Measurements from ENCODE around the gene MRPL48. TPM values are rescaled to one million over a fixed set of nuclear protein-coding genes. Genes with fewer than 3 reads are reported as not detected.

MRPL48 gene
- total and polyA plus RNA-seq, 10 donors, result 10.7 to 46.6 (median 25.3) TPM

DNA sequence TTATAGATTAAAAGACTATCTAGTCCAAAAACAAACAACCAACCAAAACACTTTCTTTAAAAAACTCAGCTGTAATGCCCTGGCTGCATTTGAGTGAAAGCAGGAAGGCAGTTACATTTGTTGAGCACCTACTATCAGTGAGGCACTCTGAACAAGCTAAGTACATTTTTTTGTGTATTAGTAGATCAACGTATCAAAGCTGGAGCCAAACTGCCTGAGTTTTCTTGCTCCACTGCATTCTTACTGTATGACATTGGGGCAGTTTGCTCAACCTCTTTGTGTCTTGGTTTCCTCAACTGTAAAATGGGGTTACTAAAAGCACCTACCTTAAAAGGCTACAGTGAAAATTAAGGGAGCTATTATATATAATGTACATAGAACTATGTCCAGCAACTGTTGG is 67.0 kb downstream of the MRPL48 start:
- Histone ChIP-seq H3K4me3 (no peak overlapping the region), H3K27me3 (replicated peaks in 1 of 7) (no peaks in the 10 kb centered on the region), H3K27ac (no peak overlapping the region), H3K9me3 (no peaks in the 10 kb centered on the region), H3K4me1 (no peaks in the 10 kb centered on the region), H3K36me3 (peaks cover 0 to 33% (median 8%) of the 10 kb centered on the region in 6 donors)
- intact Hi-C loops (cut with DNase I; ENCODE audit: low total_unique reads), result no loop called here
- no peak for DNase-seq
- 88 to 100% (median 92%) methylated on average over 1 of the region's 1 CpG for WGBS, 5 donors
- TF ChIP-seq POLR2AphosphoS5 (IDR thresholded peaks at IDR 0.05), result no peak
- no peak for TF ChIP-seq POLR2A (IDR thresholded peaks at IDR 0.05)
- no peak for TF ChIP-seq CTCF (IDR thresholded peaks at IDR 0.05 in 8 of 11, conservative IDR thresholded peaks at IDR 0.05 in 3 of 11)

DNA sequence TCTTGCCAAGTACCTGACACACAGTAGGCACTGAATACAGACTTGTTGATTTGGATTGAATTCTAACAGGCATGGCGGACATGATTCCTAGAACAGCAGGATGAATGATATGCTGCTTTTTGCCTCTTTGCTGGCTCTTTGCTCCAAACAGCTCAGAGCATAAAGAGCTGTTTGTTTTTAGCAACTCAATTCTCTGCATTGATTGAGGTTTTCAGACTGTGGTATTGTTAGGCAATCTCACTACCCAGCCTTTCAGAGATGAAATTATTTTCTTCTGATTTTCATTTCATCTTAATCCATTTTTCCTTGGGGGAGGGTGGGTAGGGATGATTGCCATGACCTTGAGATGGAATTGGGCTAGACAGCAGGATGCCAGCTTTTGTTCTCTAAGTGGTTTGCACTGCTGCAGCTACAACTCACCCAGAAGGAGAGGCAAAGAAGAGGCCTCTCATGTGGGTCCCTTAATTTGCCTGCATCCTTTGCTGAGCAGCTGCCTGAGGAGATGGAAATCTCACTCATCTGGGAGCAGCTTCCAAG is 68.4 kb downstream of the MRPL48 start:
- Histone ChIP-seq H3K4me1 (no peaks in the 10 kb centered on the region), H3K27ac (no peak overlapping the region), H3K36me3 (peaks cover 0 to 33% (median 12%) of the 10 kb centered on the region in 6 donors), H3K4me3 (no peak overlapping the region), H3K27me3 (replicated peaks in 1 of 7) (no peaks in the 10 kb centered on the region), H3K9me3 (no peaks in the 10 kb centered on the region)
- DNase-seq, result no peak
- TF ChIP-seq POLR2AphosphoS5 (IDR thresholded peaks at IDR 0.05) (no peak), POLR2A (IDR thresholded peaks at IDR 0.05) (no peak), CTCF (IDR thresholded peaks at IDR 0.05 in 8 of 11, conservative IDR thresholded peaks at IDR 0.05 in 3 of 11) (no peak)
- 91 to 100% (median 95%) methylated on average over 1 of the region's 1 CpG for WGBS, 5 donors
- intact Hi-C loops (cut with DNase I; ENCODE audit: low total_unique reads), result no loop called here

DNA sequence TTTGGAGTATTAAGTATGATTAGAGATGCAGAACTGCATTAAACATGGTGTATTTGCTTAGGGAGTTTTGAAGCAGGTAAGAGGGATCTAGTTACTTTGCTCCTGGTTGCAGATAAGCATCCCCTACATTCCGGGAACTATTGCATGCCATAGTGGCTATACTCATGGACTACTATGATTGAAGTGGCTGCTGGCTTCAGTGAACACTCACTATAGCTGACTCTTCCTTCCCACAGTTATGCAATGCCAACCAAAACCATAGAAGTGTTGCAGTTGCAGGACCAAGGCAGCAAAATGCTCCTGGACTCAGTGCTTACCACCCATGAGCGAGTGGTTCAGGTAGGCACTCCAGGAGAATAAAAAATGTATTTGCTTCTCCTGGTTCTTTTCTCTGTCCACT is 72.0 kb downstream of the MRPL48 start:
- intact Hi-C loops (cut with DNase I; ENCODE audit: low total_unique reads), result no loop called here
- 87 to 98% (median 91%) methylated on average over 2 of the region's 2 CpGs for WGBS, 5 donors
- Histone ChIP-seq H3K9me3 (no peaks in the 10 kb centered on the region), H3K4me1 (no peaks in the 10 kb centered on the region), H3K27ac (no peak overlapping the region), H3K36me3 (peaks cover 0 to 59% (median 23%) of the 10 kb centered on the region in 6 donors), H3K4me3 (no peak overlapping the region), H3K27me3 (replicated peaks in 1 of 7) (no peaks in the 10 kb centered on the region)
- TF ChIP-seq CTCF (IDR thresholded peaks at IDR 0.05 in 8 of 11, conservative IDR thresholded peaks at IDR 0.05 in 3 of 11), result no peak
- TF ChIP-seq POLR2A (IDR thresholded peaks at IDR 0.05), result no peak
- TF ChIP-seq POLR2AphosphoS5 (IDR thresholded peaks at IDR 0.05), result no peak
- no peak for DNase-seq

DNA sequence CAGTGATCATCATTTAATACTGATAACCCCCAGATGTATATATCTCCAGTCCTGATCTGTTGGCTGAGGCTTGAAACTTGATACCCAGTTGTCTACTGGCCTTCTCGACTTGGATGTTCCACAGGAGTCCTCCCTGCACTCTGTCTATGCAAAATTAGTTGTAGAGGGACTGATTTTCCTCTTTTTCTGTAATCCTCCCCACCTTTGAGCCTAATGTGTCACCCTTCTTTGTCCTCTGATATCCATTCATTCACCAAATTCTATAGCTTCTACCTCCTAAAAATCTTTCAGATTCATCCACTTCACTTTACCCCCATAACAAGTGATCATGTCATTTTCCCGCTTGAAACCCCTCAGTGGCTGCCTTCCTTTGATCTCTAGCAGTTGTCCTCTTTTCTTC is 72.5 kb downstream of the MRPL48 start:
- intact Hi-C loops (cut with DNase I; ENCODE audit: low total_unique reads), result no loop called here
- no peaks in the 10 kb centered on the region for H3K9me3 ChIP-seq
- H3K27ac ChIP-seq, result no peak overlapping the region
- no peaks in the 10 kb centered on the region for H3K27me3 ChIP-seq (replicated peaks in 1 of 7)
- WGBS, 5 donors, result 77 to 86% (median 85%) methylated on average over 2 of the region's 2 CpGs
- no peak overlapping the region for H3K4me3 ChIP-seq
- no peak for DNase-seq
- no peaks in the 10 kb centered on the region for H3K4me1 ChIP-seq
- peaks cover 0 to 61% (median 26%) of the 10 kb centered on the region in 6 donors for H3K36me3 ChIP-seq
- TF ChIP-seq POLR2AphosphoS5 (IDR thresholded peaks at IDR 0.05), result no peak
- TF ChIP-seq CTCF (IDR thresholded peaks at IDR 0.05 in 8 of 11, conservative IDR thresholded peaks at IDR 0.05 in 3 of 11), result no peak
- TF ChIP-seq POLR2A (IDR thresholded peaks at IDR 0.05), result no peak
